WTC11 (cell line): ENCODE measurements around the gene SH3BP2. TPM values are rescaled to one million over a fixed set of nuclear protein-coding genes. Genes with fewer than 3 reads are reported as not detected.

ENCODE experiments used
- ATAC-seq: fragments of 200-7000 bp; cut with Tn5 transposase; 2 replicates; pipeline ENCODE4 v1.10.0; 2021; ENCODE audit warnings: mild to moderate bottlenecking, moderate library complexity
- CTCF ChIA-PET: fragments of 300-600 bp; sonication (Branson Sonifier 250); formaldehyde crosslinking; loops from one replicate; lab custom pipeline; 2021; ENCODE audit warnings: antibody characterized with exemption; lab: Charles Lee
- POLR2A ChIA-PET: fragments of 350-600 bp; sonication (Branson Sonifier 250); formaldehyde crosslinking; loops from one replicate; lab custom pipeline; 2021; ENCODE audit warnings: antibody characterized with exemption; lab: Charles Lee
- DNase-seq: peaks from one replicate; pipeline ENCODE4 v3.0.0; 2021; ENCODE audit warnings: low spot score
- H3K27ac Mint-ChIP-seq: 2 replicates; pipeline ENCODE4 v1.8.0; 2021; ENCODE audit warnings: mixed read lengths
- H3K27me3 Mint-ChIP-seq: 2 replicates; pipeline ENCODE4 v1.8.0; 2021; ENCODE audit warnings: low read depth, mild to moderate bottlenecking, moderate library complexity, mixed read lengths
- H3K36me3 Mint-ChIP-seq: 2 replicates; pipeline ENCODE4 v1.8.0; 2021; ENCODE audit warnings: mixed read lengths
- H3K4me1 Mint-ChIP-seq: 2 replicates; pipeline ENCODE4 v1.8.0; 2022; ENCODE audit warnings: mixed read lengths
- H3K4me3 Mint-ChIP-seq: 2 replicates; pipeline ENCODE4 v1.8.0; 2021; ENCODE audit warnings: mild to moderate bottlenecking, moderate library complexity, mixed read lengths
- H3K9me3 Mint-ChIP-seq: 2 replicates; pipeline ENCODE4 v1.8.0; 2021; ENCODE audit warnings: mixed read lengths
- CTCF ChIP-seq: fragments of 200-600 bp; IDR thresholded peaks from 2 replicates; pipeline ENCODE4 v1.8.0; 2022; ENCODE audit warnings: antibody characterized with exemption
- EMX1 ChIP-seq: fragments of 250-450 bp; sonication (Bioruptor Pico); IDR thresholded peaks from 2 replicates; pipeline ENCODE4 v1.8.0; 2021; ENCODE audit warnings: mild to moderate bottlenecking
- ESRRA ChIP-seq: sonication (generic); formaldehyde crosslinking; IDR thresholded peaks from 2 replicates; pipeline ENCODE4 v1.8.1; 2022; ENCODE audit warnings: mild to moderate bottlenecking, missing genetic modification reagents, borderline replicate concordance
- FOXJ3 ChIP-seq: sonication (generic); formaldehyde crosslinking; IDR thresholded peaks from 2 replicates; pipeline ENCODE4 v1.9.0; 2021; ENCODE audit warnings: missing genetic modification reagents, mild to moderate bottlenecking, borderline replicate concordance
- GRHL2 ChIP-seq: fragments of 250-450 bp; sonication (Bioruptor Pico); IDR thresholded peaks from 2 replicates; pipeline ENCODE4 v1.8.0; 2022; ENCODE audit warnings: mild to moderate bottlenecking, moderate library complexity; ENCODE audit not compliant: insufficient replicate concordance, severe bottlenecking
- HMGXB4 ChIP-seq: sonication (generic); formaldehyde crosslinking; IDR thresholded peaks from 2 replicates; pipeline ENCODE4 v1.8.1; 2023; ENCODE audit warnings: mild to moderate bottlenecking, moderate library complexity, missing genetic modification reagents
- IRF1 ChIP-seq: sonication (generic); formaldehyde crosslinking; IDR thresholded peaks from 2 replicates; pipeline ENCODE4 v1.8.0; 2023; ENCODE audit warnings: missing genetic modification reagents
- JUN ChIP-seq: sonication (generic); formaldehyde crosslinking; IDR thresholded peaks from 2 replicates; pipeline ENCODE4 v1.8.0; 2023; ENCODE audit warnings: mild to moderate bottlenecking, missing genetic modification reagents
- NR2C2 ChIP-seq: sonication (generic); formaldehyde crosslinking; IDR thresholded peaks from 2 replicates; pipeline ENCODE4 v1.8.0; 2022; ENCODE audit warnings: mild to moderate bottlenecking, missing genetic modification reagents
- NR3C1 ChIP-seq: sonication (generic); formaldehyde crosslinking; conservative IDR thresholded peaks from 2 replicates; pipeline ENCODE4 v1.8.1; 2023; ENCODE audit warnings: low read depth, mild to moderate bottlenecking, missing genetic modification reagents
- OVOL2 ChIP-seq: fragments of 250-450 bp; sonication (Bioruptor Pico); IDR thresholded peaks from 2 replicates; pipeline ENCODE4 v1.9.0; 2021; ENCODE audit warnings: mild to moderate bottlenecking, borderline replicate concordance
- RORB ChIP-seq: fragments of 250-450 bp; sonication (Bioruptor Pico); IDR thresholded peaks from 2 replicates; pipeline ENCODE4 v1.9.0; 2021; ENCODE audit warnings: mild to moderate bottlenecking
- SMAD3 ChIP-seq: sonication (generic); formaldehyde crosslinking; IDR thresholded peaks from 2 replicates; pipeline ENCODE4 v1.8.0; 2022; ENCODE audit warnings: missing genetic modification reagents, mild to moderate bottlenecking, borderline replicate concordance
- TCF7 ChIP-seq: sonication (generic); formaldehyde crosslinking; IDR thresholded peaks from 2 replicates; pipeline ENCODE4 v1.8.0; 2022; ENCODE audit warnings: mild to moderate bottlenecking, low read depth, missing genetic modification reagents, moderate library complexity
- TP53 ChIP-seq: sonication (generic); formaldehyde crosslinking; IDR thresholded peaks from 2 replicates; pipeline ENCODE4 v1.8.1; 2023; ENCODE audit warnings: mild to moderate bottlenecking, missing genetic modification reagents
- USF2 ChIP-seq: sonication (generic); formaldehyde crosslinking; IDR thresholded peaks from 2 replicates; pipeline ENCODE4 v1.8.1; 2023; ENCODE audit warnings: mild to moderate bottlenecking, missing genetic modification reagents, moderate library complexity
- ZMAT4 ChIP-seq: fragments of 250-450 bp; sonication (Bioruptor Pico); IDR thresholded peaks from 2 replicates; pipeline ENCODE4 v1.9.0; 2021; ENCODE audit warnings: mild to moderate bottlenecking
- ZNF121 ChIP-seq: sonication (generic); formaldehyde crosslinking; IDR thresholded peaks from 2 replicates; pipeline ENCODE4 v1.8.0; 2023; ENCODE audit warnings: missing genetic modification reagents
- ZNF219 ChIP-seq: sonication (generic); formaldehyde crosslinking; IDR thresholded peaks from 2 replicates; pipeline ENCODE4 v1.8.0; 2023; ENCODE audit warnings: missing genetic modification reagents, mild to moderate bottlenecking, borderline replicate concordance
- ZNF281 ChIP-seq: sonication (generic); formaldehyde crosslinking; IDR thresholded peaks from 2 replicates; pipeline ENCODE4 v1.8.0; 2023; ENCODE audit warnings: mild to moderate bottlenecking, missing genetic modification reagents
- total RNA-seq: library from RNA; stranded (reverse); gene quantifications from 3 replicates; pipeline ENCODE4 v1.2.3, GENCODE V29; 2021

Gene SH3BP2
- total RNA-seq, 1 experiment from 2014 or later: 49.1 TPM

- POLR2A ChIA-PET: no interaction called here
- no peak overlapping the region for H3K27ac Mint-ChIP-seq
- TF ChIP-seq CTCF (no peak), ZNF281 (CRISPR knock-in tag) (no peak), HMGXB4 (CRISPR knock-in tag) (no peak), ESRRA (no peak), RORB (no peak), EMX1 (CRISPR knock-in tag) (no peak), ZNF121 (no peak), TP53 (CRISPR knock-in tag) (no peak), TCF7 (no peak), GRHL2 (CRISPR knock-in tag) (no peak), NR2C2 (CRISPR knock-in tag) (no peak), ZNF219 (CRISPR knock-in tag) (no peak), SMAD3 (CRISPR knock-in tag) (no peak), OVOL2 (CRISPR knock-in tag) (no peak), USF2 (no peak), IRF1 (no peak), FOXJ3 (no peak), NR3C1 (CRISPR knock-in tag) (no peak), JUN (CRISPR knock-in tag) (no peak), ZMAT4 (CRISPR knock-in tag) (no peak)
- TF ChIP-seq, all 79 proteins: peak for 0
- CTCF ChIA-PET: no interaction called here
- peaks cover 21% of the 10 kb centered on the region for H3K27me3 Mint-ChIP-seq
- DNase-seq (peak; percentile 12), ATAC-seq (no peak)
- H3K36me3 Mint-ChIP-seq: no peaks in the 10 kb centered on the region
- H3K4me1 Mint-ChIP-seq: peaks cover 19% of the 10 kb centered on the region
- H3K9me3 Mint-ChIP-seq: no peaks in the 10 kb centered on the region
- H3K4me3 Mint-ChIP-seq: no peak overlapping the region
Observed at GRCh38 chr4:2795300-2795892, 2.5 kb downstream of the SH3BP2 start.
